Motor neuron (in vitro differentiated cells): Measurements from ENCODE around the gene ACO2. TPM values are rescaled to one million over a fixed set of nuclear protein-coding genes. Genes with fewer than 3 reads are reported as not detected.
A peak's percentile ranks its signal among the peaks of the same experiment; 100 is the strongest.

Source experiments
- ATAC-seq, 8 experiments: fragments of 200-7000 bp; cut with Tn5 transposase; replicated peaks in 6 of 8; 2 replicates each; pipeline ENCODE4 v1.8.0; 2021; ENCODE audit warnings: mild to moderate bottlenecking in 8 of 8, moderate library complexity in 8 of 8
- H3K27ac ChIP-seq, 2 donors: fragments of 250-450 bp; sonication (Bioruptor Pico); 2 replicates each; pipeline ENCODE4 v1.9.0; 2021; ENCODE audit warnings: antibody characterized with exemption in 2 of 2, mild to moderate bottlenecking in 2 of 2, moderate library complexity in 1 of 2
- H3K4me1 ChIP-seq, 2 donors: fragments of 250-450 bp; sonication (Bioruptor Pico); replicated peaks in 1 of 2; 2 replicates each; pipeline ENCODE4 v1.6.1; 2021; ENCODE audit warnings: antibody characterized with exemption in 2 of 2, mild to moderate bottlenecking in 2 of 2, moderate library complexity in 1 of 2
- H3K4me3 ChIP-seq, 5 donors: fragments of 250-450 bp; sonication (Bioruptor Pico); 2 replicates each; pipeline ENCODE4 v1.9.0; 2021; ENCODE audit warnings: antibody characterized with exemption in 5 of 5, mild to moderate bottlenecking in 5 of 5, moderate library complexity in 4 of 5
- WGBS, 10 experiments: fragments of 450-650 bp; shearing (Covaris generic); methylation state at CpG; one replicate each; pipeline ENCODE4 v1.0.0; 2022; 5-methylcytosine and 5-hydroxymethylcytosine counted together
- in situ Hi-C, 9 experiments: fragments of 400-800 bp; cut with MboI; loops; one replicate each; pipeline ENCODE4 v1.15.0; 2021; ENCODE audit warnings: low sequenced_read_pairs in 9 of 9, low pct_unique_long_range_greater_than_20kb in 2 of 9; ENCODE audit not compliant: unreplicated experiment in 9 of 9
- total RNA-seq, 8 experiments: library from RNA; unstranded; fragments of 300-600 nt; gene quantifications; 2 replicates each; pipeline versions ENCODE4 v1.2.3 to v1.2.4, GENCODE V29; 2022

Gene ACO2
- total RNA-seq, 8 experiments from 2014 or later: 59.9 to 182 (median 83.6) TPM

GRCh38 chr22:41534219-41534618, 65.3 kb downstream of the ACO2 start:
- Histone ChIP-seq H3K4me3 (no peak overlapping the region), H3K27ac (no peak overlapping the region), H3K4me1 (peaks cover 0 to 11% of the 10 kb centered on the region in 2 donors)
- in situ Hi-C loops: no loop called here
- 80 to 100% (median 88%) methylated on average over 1 to 6 of the region's 8 CpGs; no CpG with 5 or more reads in 4 of the 10 experiments for WGBS, 10 experiments
- ATAC-seq: no peak

- Histone ChIP-seq H3K27ac (no peak overlapping the region), H3K4me3 (no peak overlapping the region), H3K4me1 (peaks cover 0 to 13% of the 10 kb centered on the region in 2 donors)
- 80 to 100% (median 97%) methylated on average over 1 to 5 of the region's 5 CpGs; no CpG with 5 or more reads in 3 of the 10 experiments for WGBS, 10 experiments
- ATAC-seq: peak in 1 of 8 experiments; percentile 37
- in situ Hi-C loops: no loop called here
Observed at GRCh38 chr22:41535244-41535643, 66.3 kb downstream of the ACO2 start.

GRCh38 chr22:41537203-41537602, 68.3 kb downstream of the ACO2 start:
- in situ Hi-C loops: no loop called here
- 0 to 100% (median 83%) methylated on average over 1 to 3 of the region's 3 CpGs; no CpG with 5 or more reads in 3 of the 10 experiments for WGBS, 10 experiments
- no peak overlapping the region for H3K27ac ChIP-seq
- no peak for ATAC-seq
- H3K4me3 ChIP-seq: no peak overlapping the region
- H3K4me1 ChIP-seq: peaks cover 0 to 13% of the 10 kb centered on the region in 2 donors

- H3K27ac ChIP-seq: peak overlapping the region in 1 of 2 donors; percentile 71
- WGBS, 10 experiments: 61 to 100% (median 90%) methylated on average over 1 to 7 of the region's 8 CpGs
- peak in 5 of 8 experiments; percentile 56 to 91 (median 75) for ATAC-seq
- in situ Hi-C loops: no loop called here
- peaks cover 13 to 22% of the 10 kb centered on the region in 2 donors for H3K4me1 ChIP-seq
- no peak overlapping the region for H3K4me3 ChIP-seq
Observed at GRCh38 chr22:41538583-41538982, 69.7 kb downstream of the ACO2 start.

- in situ Hi-C loops: no loop called here
- WGBS, 10 experiments: 40 to 100% (median 92%) methylated on average over 1 to 11 of the region's 13 CpGs; no CpG with 5 or more reads in 1 of the 10 experiments
- Histone ChIP-seq H3K4me1 (peaks cover 13 to 22% of the 10 kb centered on the region in 2 donors), H3K27ac (peak overlapping the region in 1 of 2 donors; percentile 71), H3K4me3 (no peak overlapping the region)
- no peak for ATAC-seq
Observed at GRCh38 chr22:41539146-41540005, 70.5 kb downstream of the ACO2 start.

GRCh38 chr22:41540006-41540315, 71.0 kb downstream of the ACO2 start:
- no peak overlapping the region for H3K27ac ChIP-seq
- ATAC-seq: no peak
- H3K4me3 ChIP-seq: no peak overlapping the region
- WGBS, 10 experiments: 93 to 100% methylated on average over 2 to 3 of the region's 3 CpGs; no CpG with 5 or more reads in 8 of the 10 experiments
- H3K4me1 ChIP-seq: peaks cover 13 to 25% of the 10 kb centered on the region in 2 donors
- in situ Hi-C loops: no loop called here

- H3K4me1 ChIP-seq: peaks cover 17 to 29% of the 10 kb centered on the region in 2 donors
- no peak for ATAC-seq
- no peak overlapping the region for H3K4me3 ChIP-seq
- no peak overlapping the region for H3K27ac ChIP-seq
- in situ Hi-C loops: no loop called here
- 82 to 100% (median 98%) methylated on average over 3 to 7 of the region's 7 CpGs; no CpG with 5 or more reads in 7 of the 10 experiments for WGBS, 10 experiments
Observed at GRCh38 chr22:41540365-41540764, 71.4 kb downstream of the ACO2 start.

- H3K4me3 ChIP-seq: no peak overlapping the region
- no peak for ATAC-seq
- H3K4me1 ChIP-seq: peaks cover 18 to 33% of the 10 kb centered on the region in 2 donors
- no peak overlapping the region for H3K27ac ChIP-seq
- WGBS, 10 experiments: 60 to 100% (median 80%) methylated on average over 1 to 2 of the region's 3 CpGs; no CpG with 5 or more reads in 3 of the 10 experiments
- in situ Hi-C loops: no loop called here
Observed at GRCh38 chr22:41541484-41541883, 72.6 kb downstream of the ACO2 start.

GRCh38 chr22:41542224-41542623, 73.3 kb downstream of the ACO2 start:
- Histone ChIP-seq H3K4me1 (peaks cover 18 to 33% of the 10 kb centered on the region in 2 donors), H3K4me3 (no peak overlapping the region), H3K27ac (no peak overlapping the region)
- no peak for ATAC-seq
- WGBS, 10 experiments: 90 to 100% (median 100%) methylated on average over 1 to 2 of the region's 4 CpGs; no CpG with 5 or more reads in 5 of the 10 experiments
- in situ Hi-C loops: no loop called here

GRCh38 chr22:41543854-41544670, 75.1 kb downstream of the ACO2 start, which contains the start of gene POLR3H:
TSS of gene POLR3H (minus strand) at chr22:41544470. CDS start at chr22:41544101, 369 bp downstream.
- Histone ChIP-seq H3K27ac (peak within 1 kb of the TSS; percentile 78 to 96), H3K4me3 (peak within 1 kb of the TSS; percentile 51 to 72 (median 70)), H3K4me1 (peaks cover 18 to 23% of the 10 kb centered on the region in 2 donors)
- WGBS, 10 experiments: 0 to 5% (median 2%) methylated on average over 1 to 17 of the region's 80 CpGs; no CpG with 5 or more reads in 3 of the 10 experiments
- in situ Hi-C loops: no loop called here
- peak; percentile 87 to 96 (median 92) for ATAC-seq

- in situ Hi-C loops: no loop called here
Observed at GRCh38 chr22:41544671-41545476, 76.0 kb downstream of the ACO2 start.

GRCh38 chr22:41548830-41549211, 79.9 kb downstream of the ACO2 start:
- in situ Hi-C loops: no loop called here
- no peak for ATAC-seq
- no peak overlapping the region for H3K4me3 ChIP-seq
- H3K4me1 ChIP-seq: peaks cover 6 to 17% of the 10 kb centered on the region in 2 donors
- WGBS, 10 experiments: 78 to 100% (median 87%) methylated on average over 1 to 5 of the region's 5 CpGs; no CpG with 5 or more reads in 3 of the 10 experiments
- H3K27ac ChIP-seq: no peak overlapping the region

More at GRCh38 chr22:41544671-41545476, 76.0 kb downstream of the ACO2 start:
- ATAC-seq: peak in 1 of 8 experiments; percentile 4
- Histone ChIP-seq H3K27ac (no peak overlapping the region), H3K4me3 (peak overlapping the region; percentile 23 to 72 (median 70)), H3K4me1 (peaks cover 18 to 26% of the 10 kb centered on the region in 2 donors)
- WGBS, 10 experiments: 16 to 54% (median 33%) methylated on average over 6 to 16 of the region's 21 CpGs
